H9 (cell line): ENCODE results near the gene RALGPS2. TPM values are rescaled to one million over a fixed set of nuclear protein-coding genes. Genes with fewer than 3 reads are reported as not detected.

ENCODE experiments used
- DNase-seq: peaks from one replicate; pipeline ENCODE4 v3.0.0-alpha.2; 2017
- H2AFZ ChIP-seq: one replicate; pipeline ENCODE4 v1.6.1; 2013; ENCODE audit warnings: mild to moderate bottlenecking, low read length, control low read depth, moderate library complexity
- H2AK5ac ChIP-seq: 2 replicates; pipeline ENCODE4 v1.6.1; 2013; ENCODE audit warnings: low read length, control low read depth, mixed read lengths; ENCODE audit not compliant: insufficient read length
- H2BK120ac ChIP-seq: one replicate; pipeline ENCODE4 v1.6.1; 2013; ENCODE audit warnings: low read depth, mild to moderate bottlenecking, low read length, control low read depth, inconsistent platforms; ENCODE audit not compliant: poor library complexity, severe bottlenecking
- H2BK12ac ChIP-seq: 2 replicates; pipeline ENCODE4 v1.6.1; 2013; ENCODE audit warnings: low read length, control low read depth, mixed read lengths, low read depth; ENCODE audit not compliant: insufficient read length
- H2BK15ac ChIP-seq: 2 replicates; pipeline ENCODE4 v1.6.1; 2013; ENCODE audit warnings: low read depth, low read length, control low read depth
- H2BK20ac ChIP-seq: one replicate; pipeline ENCODE4 v1.6.1; 2013; ENCODE audit warnings: low read depth, mild to moderate bottlenecking, low read length, control low read depth, inconsistent platforms; ENCODE audit not compliant: poor library complexity, severe bottlenecking
- H2BK5ac ChIP-seq: 2 replicates; pipeline ENCODE4 v1.6.1; 2013; ENCODE audit warnings: low read length, control low read depth, mixed read lengths; ENCODE audit not compliant: insufficient read length
- H3K14ac ChIP-seq: 2 replicates; pipeline ENCODE4 v1.6.1; 2013; ENCODE audit warnings: low read length, control low read depth; ENCODE audit not compliant: insufficient read depth
- H3K18ac ChIP-seq: 2 replicates; pipeline ENCODE4 v1.6.1; 2013; ENCODE audit warnings: low read depth, mild to moderate bottlenecking, mixed read lengths, low read length, control low read depth; ENCODE audit not compliant: insufficient read length
- H3K23ac ChIP-seq: 2 replicates; pipeline ENCODE4 v1.6.1; 2013; ENCODE audit warnings: low read length, control low read depth, mixed read lengths, low read depth; ENCODE audit not compliant: insufficient read length
- H3K23me2 ChIP-seq: 2 replicates; pipeline ENCODE4 v1.6.1; 2013; ENCODE audit warnings: low read depth, mild to moderate bottlenecking, mixed read lengths, low read length, control low read depth; ENCODE audit not compliant: insufficient read length, poor library complexity, severe bottlenecking
- H3K27ac ChIP-seq: 2 replicates; pipeline ENCODE4 v1.5.1; 2013; ENCODE audit warnings: low read length, control low read depth, mixed read lengths, low read depth; ENCODE audit not compliant: insufficient read length
- H3K27me3 ChIP-seq: 2 replicates; pipeline ENCODE4 v1.6.1; 2013; ENCODE audit warnings: low read length, control low read depth, inconsistent platforms; ENCODE audit not compliant: insufficient read depth
- H3K4ac ChIP-seq: 2 replicates; pipeline ENCODE4 v1.6.1; 2013; ENCODE audit warnings: low read depth, mild to moderate bottlenecking, control low read depth, inconsistent platforms, low read length, moderate library complexity
- H3K4me1 ChIP-seq: 2 replicates; pipeline ENCODE4 v1.6.1; 2013; ENCODE audit warnings: low read length, control low read depth, inconsistent platforms; ENCODE audit not compliant: insufficient read depth
- H3K4me2 ChIP-seq: 2 replicates; pipeline ENCODE4 v1.6.1; 2013; ENCODE audit warnings: low read length, control low read depth, mixed read lengths; ENCODE audit not compliant: insufficient read length, insufficient read depth
- H3K56ac ChIP-seq: 2 replicates; pipeline ENCODE4 v1.6.1; 2013; ENCODE audit warnings: low read depth, mild to moderate bottlenecking, mixed read lengths, low read length, control low read depth; ENCODE audit not compliant: insufficient read length
- H3K79me1 ChIP-seq: 2 replicates; pipeline ENCODE4 v1.6.1; 2013; ENCODE audit warnings: low read depth, mild to moderate bottlenecking, moderate library complexity, low read length, control low read depth, inconsistent platforms; ENCODE audit not compliant: insufficient read depth, poor library complexity, severe bottlenecking
- H3K79me2 ChIP-seq: 2 replicates; pipeline ENCODE4 v1.6.1; 2013; ENCODE audit warnings: low read length, control low read depth, inconsistent platforms; ENCODE audit not compliant: insufficient read depth
- H3K9ac ChIP-seq: 2 replicates; pipeline ENCODE4 v1.6.1; 2013; ENCODE audit warnings: low read length, control low read depth, mixed read lengths; ENCODE audit not compliant: insufficient read length; ENCODE audit errors: extremely low read depth
- H3K9me3 ChIP-seq: one replicate; pipeline ENCODE4 v1.6.1; 2013; ENCODE audit warnings: low read depth, low read length, inconsistent platforms; ENCODE audit not compliant: control insufficient read depth
- H3T11ph ChIP-seq: one replicate; pipeline ENCODE4 v1.6.1; 2013; ENCODE audit warnings: mild to moderate bottlenecking, low read length, control low read depth, inconsistent platforms
- H4K20me1 ChIP-seq: one replicate; pipeline ENCODE4 v1.6.1; 2013; ENCODE audit not compliant: control insufficient read depth, insufficient read length, insufficient read depth
- H4K5ac ChIP-seq: 2 replicates; pipeline ENCODE4 v1.6.1; 2013; ENCODE audit warnings: low read depth, mild to moderate bottlenecking, mixed read lengths, low read length, control low read depth; ENCODE audit not compliant: insufficient read length
- H4K8ac ChIP-seq: replicated peaks from 2 replicates; pipeline ENCODE4 v1.6.1; 2013; ENCODE audit warnings: low read length, control low read depth, mixed read lengths, low read depth; ENCODE audit not compliant: insufficient read length
- H4K91ac ChIP-seq: 2 replicates; pipeline ENCODE4 v1.6.1; 2013; ENCODE audit warnings: low read depth, mild to moderate bottlenecking, moderate library complexity, mixed read lengths, low read length, control low read depth; ENCODE audit not compliant: insufficient read length
- H3K27ac Mint-ChIP-seq, 3 experiments: 2 replicates in 2 of 3; 3 replicates in 1 of 3; pipeline ENCODE4 v1.8.0; 2020 to 2021; ENCODE audit warnings: mixed read lengths in 3 of 3, mild to moderate bottlenecking in 1 of 3, moderate library complexity in 1 of 3
- H3K27me3 Mint-ChIP-seq: 2 replicates; pipeline ENCODE4 v1.8.0; 2021; ENCODE audit warnings: low read depth, mild to moderate bottlenecking, moderate library complexity, mixed read lengths
- H3K36me3 Mint-ChIP-seq, 3 experiments: 2 replicates in 2 of 3; 3 replicates in 1 of 3; pipeline ENCODE4 v1.8.0; 2020 to 2021; ENCODE audit warnings: low read depth in 3 of 3, mixed read lengths in 3 of 3; ENCODE audit not compliant: insufficient read depth in 1 of 3
- H3K4me1 Mint-ChIP-seq, 2 experiments: 2 replicates each; pipeline ENCODE4 v1.8.0; 2020; ENCODE audit warnings: mixed read lengths in 2 of 2
- H3K4me3 Mint-ChIP-seq, 2 experiments: 2 replicates in 1 of 2; 3 replicates in 1 of 2; pipeline ENCODE4 v1.8.0; 2020 to 2021; ENCODE audit warnings: mild to moderate bottlenecking in 2 of 2, mixed read lengths in 2 of 2, moderate library complexity in 1 of 2
- H3K9me3 Mint-ChIP-seq, 2 experiments: 2 replicates in 1 of 2; 3 replicates in 1 of 2; pipeline ENCODE4 v1.8.0; 2020; ENCODE audit warnings: mild to moderate bottlenecking in 2 of 2, mixed read lengths in 2 of 2, moderate library complexity in 1 of 2
- WGBS: extraction: QIAGEN DNeasy Blood & Tissue Kit; methylation state at CpG from one replicate; pipeline ENCODE4 v1.1.7; 2013; ENCODE audit warnings: missing lambda C conversion rate, low lambda C conversion rate, mixed read lengths; ENCODE audit not compliant: insufficient read length; ENCODE audit errors: extremely low coverage; 5-methylcytosine and 5-hydroxymethylcytosine counted together
- total RNA-seq: library from RNA; stranded (reverse); gene quantifications from 2 replicates; pipeline ENCODE4 v1.2.1, GENCODE V29; 2021
- TF ChIP-seq, protein P1 (sequence below): fragments of 200-600 bp; sonication (generic); conservative IDR thresholded peaks from 3 replicates; pipeline ENCODE4 v1.8.0; 2021; ENCODE audit warnings: antibody characterized with exemption, mild to moderate bottlenecking

RALGPS2 gene
- total RNA-seq, 1 experiment from 2014 or later, result 32.6 TPM

DNA sequence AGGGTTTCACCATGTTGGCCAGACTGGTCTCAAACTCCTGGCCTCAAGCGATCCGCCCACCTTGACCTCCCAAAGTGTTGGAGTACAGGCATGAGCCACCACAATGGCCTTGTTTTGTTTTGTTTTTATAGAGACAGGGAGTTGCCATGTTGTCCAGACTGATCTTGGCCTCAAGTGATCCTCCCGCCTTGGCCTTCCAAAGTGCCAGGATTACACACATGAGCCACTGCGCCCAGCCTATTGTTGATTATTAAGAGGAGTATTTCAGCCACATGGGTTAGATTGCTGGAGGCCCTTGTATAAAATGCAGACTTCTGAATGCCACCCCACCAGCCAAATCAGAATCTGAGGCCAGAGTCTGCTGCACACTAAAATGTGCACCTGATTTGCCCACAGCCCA, 203.0 kb downstream of the RALGPS2 start:
- Histone ChIP-seq H3K4ac (no peak overlapping the region), H2BK120ac (no peak overlapping the region), H3K27ac (no peak overlapping the region), H3K18ac (no peak overlapping the region), H4K20me1 (no peaks in the 10 kb centered on the region), H3K14ac (no peak overlapping the region), H4K5ac (no peak overlapping the region), H2AFZ (no peak overlapping the region), H3K23ac (no peak overlapping the region), H2BK20ac (no peak overlapping the region), H3T11ph (no peak overlapping the region), H2BK15ac (no peak overlapping the region), H4K91ac (no peak overlapping the region), H3K27me3 (no peaks in the 10 kb centered on the region), H3K23me2 (no peaks in the 10 kb centered on the region), H4K8ac (no peak overlapping the region), H3K56ac (no peak overlapping the region), H3K9ac (no peak overlapping the region), H2BK5ac (no peak overlapping the region), H3K79me2 (no peaks in the 10 kb centered on the region), H3K79me1 (no peaks in the 10 kb centered on the region), H2AK5ac (no peak overlapping the region), H2BK12ac (no peak overlapping the region), H3K4me1 (peaks cover 4% of the 10 kb centered on the region; the same call in 1 of the 2 replicates), H3K9me3 (no peaks in the 10 kb centered on the region), H3K4me2 (no peak overlapping the region)
- no CpG with 5 or more reads among the region's 4 CpGs for WGBS
- Mint-ChIP-seq H3K9me3 (no peaks in the 10 kb centered on the region), H3K4me1 (peaks cover 31 to 43% of the 10 kb centered on the region in 2 experiments), H3K27ac (peak overlapping the region; percentile 69 to 75 (median 70); a peak in 5 of 7 replicates), H3K4me3 (no peak overlapping the region), H3K36me3 (no peaks in the 10 kb centered on the region), H3K27me3 (no peaks in the 10 kb centered on the region)
- no peak for DNase-seq
- TF ChIP-seq, protein P1, sequence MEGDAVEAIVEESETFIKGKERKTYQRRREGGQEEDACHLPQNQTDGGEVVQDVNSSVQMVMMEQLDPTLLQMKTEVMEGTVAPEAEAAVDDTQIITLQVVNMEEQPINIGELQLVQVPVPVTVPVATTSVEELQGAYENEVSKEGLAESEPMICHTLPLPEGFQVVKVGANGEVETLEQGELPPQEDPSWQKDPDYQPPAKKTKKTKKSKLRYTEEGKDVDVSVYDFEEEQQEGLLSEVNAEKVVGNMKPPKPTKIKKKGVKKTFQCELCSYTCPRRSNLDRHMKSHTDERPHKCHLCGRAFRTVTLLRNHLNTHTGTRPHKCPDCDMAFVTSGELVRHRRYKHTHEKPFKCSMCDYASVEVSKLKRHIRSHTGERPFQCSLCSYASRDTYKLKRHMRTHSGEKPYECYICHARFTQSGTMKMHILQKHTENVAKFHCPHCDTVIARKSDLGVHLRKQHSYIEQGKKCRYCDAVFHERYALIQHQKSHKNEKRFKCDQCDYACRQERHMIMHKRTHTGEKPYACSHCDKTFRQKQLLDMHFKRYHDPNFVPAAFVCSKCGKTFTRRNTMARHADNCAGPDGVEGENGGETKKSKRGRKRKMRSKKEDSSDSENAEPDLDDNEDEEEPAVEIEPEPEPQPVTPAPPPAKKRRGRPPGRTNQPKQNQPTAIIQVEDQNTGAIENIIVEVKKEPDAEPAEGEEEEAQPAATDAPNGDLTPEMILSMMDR, result no peak
